Astrocyte of the cerebellum (primary cell): ENCODE results near the gene DERA.

ENCODE experiments used
- DNase-seq: peaks from one replicate; pipeline ENCODE4 v3.0.0-alpha.2; 2011; ENCODE audit warnings: low read depth
- H3K4me3 ChIP-seq: 2 replicates; pipeline ENCODE4 v1.5.1; 2011; ENCODE audit warnings: mild to moderate bottlenecking, low read depth, low read length, moderate library complexity
- in situ Hi-C: cut with HindIII; loops from 2 replicates; pipeline ENCODE4 v1.10.0; 2017; ENCODE audit warnings: low sequenced_read_pairs
- TF ChIP-seq, protein P1 (sequence below): IDR thresholded peaks from 2 replicates; pipeline ENCODE4 v1.5.1; 2012; ENCODE audit warnings: low read length, low read depth, moderate library complexity, mild to moderate bottlenecking; ENCODE audit errors: missing control alignments

DERA gene

GRCh38 chr12:16030744-16031143 lies 119.6 kb downstream of the DERA start:
- no peak for DNase-seq
- no peak overlapping the region for H3K4me3 ChIP-seq
- TF ChIP-seq, protein P1, sequence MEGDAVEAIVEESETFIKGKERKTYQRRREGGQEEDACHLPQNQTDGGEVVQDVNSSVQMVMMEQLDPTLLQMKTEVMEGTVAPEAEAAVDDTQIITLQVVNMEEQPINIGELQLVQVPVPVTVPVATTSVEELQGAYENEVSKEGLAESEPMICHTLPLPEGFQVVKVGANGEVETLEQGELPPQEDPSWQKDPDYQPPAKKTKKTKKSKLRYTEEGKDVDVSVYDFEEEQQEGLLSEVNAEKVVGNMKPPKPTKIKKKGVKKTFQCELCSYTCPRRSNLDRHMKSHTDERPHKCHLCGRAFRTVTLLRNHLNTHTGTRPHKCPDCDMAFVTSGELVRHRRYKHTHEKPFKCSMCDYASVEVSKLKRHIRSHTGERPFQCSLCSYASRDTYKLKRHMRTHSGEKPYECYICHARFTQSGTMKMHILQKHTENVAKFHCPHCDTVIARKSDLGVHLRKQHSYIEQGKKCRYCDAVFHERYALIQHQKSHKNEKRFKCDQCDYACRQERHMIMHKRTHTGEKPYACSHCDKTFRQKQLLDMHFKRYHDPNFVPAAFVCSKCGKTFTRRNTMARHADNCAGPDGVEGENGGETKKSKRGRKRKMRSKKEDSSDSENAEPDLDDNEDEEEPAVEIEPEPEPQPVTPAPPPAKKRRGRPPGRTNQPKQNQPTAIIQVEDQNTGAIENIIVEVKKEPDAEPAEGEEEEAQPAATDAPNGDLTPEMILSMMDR = no peak
- in situ Hi-C loops = no loop called here

DNA sequence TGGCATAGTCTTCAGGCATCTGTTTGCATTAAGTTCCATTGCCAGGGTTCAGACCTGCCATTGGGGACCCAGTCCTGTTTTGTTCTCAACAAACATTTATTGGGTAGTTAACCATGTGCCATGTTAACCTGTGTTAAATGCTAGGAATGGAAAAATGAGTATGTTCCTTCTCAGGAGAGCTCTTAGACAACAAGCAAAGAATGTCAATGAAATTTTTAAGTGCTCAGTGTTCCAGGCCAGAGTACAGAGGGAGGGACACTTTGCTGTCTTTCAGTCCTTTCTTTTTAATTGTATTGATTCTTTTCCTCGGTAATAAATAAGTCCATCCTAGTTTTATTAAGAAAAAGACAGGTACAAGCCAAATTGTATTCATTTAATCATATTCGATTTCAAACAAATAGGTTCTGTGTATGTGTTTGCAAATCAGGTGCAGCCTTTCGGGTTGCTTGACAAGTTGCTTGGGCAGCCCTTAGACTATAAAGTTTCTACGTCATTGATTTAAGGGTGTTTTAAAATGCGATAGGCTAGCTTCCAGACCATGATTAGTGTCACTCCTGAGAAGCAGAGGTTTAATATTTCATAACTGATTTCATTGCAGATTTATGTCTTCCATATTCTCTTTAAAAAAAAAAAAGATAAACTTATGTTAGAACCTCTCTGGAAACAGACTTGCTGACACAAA lies 123.1 kb downstream of the DERA start:
- in situ Hi-C loops = no loop called here
- no peak for DNase-seq
- TF ChIP-seq, protein P1 = no peak
- H3K4me3 ChIP-seq = no peak overlapping the region

GRCh38 chr12:16036073-16036472 lies 124.9 kb downstream of the DERA start:
- in situ Hi-C loops = no loop called here
- H3K4me3 ChIP-seq = no peak overlapping the region
- TF ChIP-seq, protein P1 = no peak
- DNase-seq = no peak

DNA sequence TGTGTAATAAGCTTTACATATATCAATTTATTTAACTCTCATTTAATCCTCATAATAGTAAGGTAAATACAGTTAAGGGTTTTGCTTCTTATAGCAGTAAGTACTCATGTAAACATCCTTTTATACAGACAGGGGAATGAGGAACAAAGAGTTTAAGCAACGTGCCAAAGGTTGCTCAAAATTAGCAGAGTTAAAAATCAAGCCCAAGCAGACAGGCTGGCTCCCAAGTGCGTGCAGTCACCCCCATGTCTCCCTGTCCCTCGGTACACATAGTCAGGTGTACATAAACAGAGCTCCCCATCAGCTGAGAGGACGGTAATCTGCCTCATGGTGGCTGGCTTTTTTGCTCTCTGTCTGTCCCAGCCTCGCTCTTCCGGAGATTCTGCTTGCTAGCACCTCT lies 126.4 kb downstream of the DERA start:
- in situ Hi-C loops = no loop called here
- TF ChIP-seq, protein P1 = no peak
- DNase-seq = no peak
- H3K4me3 ChIP-seq = no peak overlapping the region

DNA sequence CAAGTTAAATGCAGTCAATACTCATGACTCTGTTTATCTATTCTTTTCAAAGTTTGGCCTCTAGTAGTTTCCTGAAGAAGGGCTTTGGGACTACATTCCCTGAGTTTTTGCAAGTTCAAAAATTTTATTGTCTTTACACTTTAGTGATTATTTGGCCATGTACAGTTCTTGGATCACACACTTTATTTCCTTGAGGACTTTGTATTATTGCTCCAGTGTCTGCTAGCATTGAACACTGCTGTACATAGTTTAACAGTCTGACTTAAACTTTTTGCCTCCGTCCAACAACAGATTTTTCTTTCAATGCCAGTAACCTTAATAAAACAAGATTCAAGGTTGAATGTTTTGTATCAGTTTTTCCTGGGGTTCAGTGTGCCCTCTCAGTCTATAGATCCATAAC lies 132.3 kb downstream of the DERA start:
- TF ChIP-seq, protein P1 = no peak
- in situ Hi-C loops = no loop called here
- DNase-seq = no peak
- no peak overlapping the region for H3K4me3 ChIP-seq

DNA sequence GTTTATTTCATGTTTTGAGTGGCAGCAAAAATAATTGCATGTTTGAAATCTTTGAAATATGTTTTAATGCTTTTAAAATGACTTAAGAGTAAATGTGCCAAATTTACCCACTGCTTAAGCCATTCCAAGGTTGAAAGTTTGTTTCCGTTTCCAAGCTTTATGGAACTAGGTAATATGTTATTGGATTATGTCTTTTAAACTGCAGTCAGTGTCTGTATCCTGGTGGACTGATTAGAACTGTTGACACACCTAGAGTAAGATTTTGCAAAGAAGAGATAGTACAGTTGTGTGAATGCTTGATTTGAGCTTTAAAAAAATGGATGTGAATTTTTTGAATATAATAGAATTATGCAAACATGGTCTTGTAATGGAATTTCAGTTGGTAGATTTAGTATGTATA lies 135.1 kb downstream of the DERA start:
- TF ChIP-seq, protein P1 = no peak
- no peak for DNase-seq
- H3K4me3 ChIP-seq = no peak overlapping the region
- in situ Hi-C loops = no loop called here

DNA sequence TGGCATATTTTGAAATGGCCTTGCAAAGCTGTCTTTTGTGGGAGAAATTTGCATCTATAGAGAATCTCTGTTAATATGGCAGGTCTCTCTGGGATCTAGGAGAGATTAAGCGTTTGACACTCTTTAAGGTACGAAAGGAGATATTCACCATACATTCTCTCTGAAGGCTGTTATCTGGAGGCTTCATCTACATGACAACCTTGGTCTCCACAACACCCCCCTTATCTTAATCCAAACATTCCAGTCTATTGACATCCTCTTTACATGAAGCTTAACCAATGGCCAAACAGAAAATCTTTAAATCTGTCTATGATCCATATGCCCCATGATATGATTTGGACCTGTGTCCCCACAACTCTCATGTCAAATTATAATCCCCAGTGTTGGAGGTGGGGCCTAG lies 137.4 kb downstream of the DERA start:
- TF ChIP-seq, protein P1 = no peak
- H3K4me3 ChIP-seq = no peak overlapping the region
- in situ Hi-C loops = no loop called here
- DNase-seq = no peak
